Measurements from ENCODE around the gene ARHGAP40. TPM values are rescaled to one million over a fixed set of nuclear protein-coding genes. Genes with fewer than 3 reads are reported as not detected.

ARHGAP40 gene
- total and polyA plus RNA-seq, 2 of the 13 experiments (the other 11 are each of a cell fraction or from before 2014, with no cell fraction given) = 0.75 to 2.1 TPM

GRCh38 chr20:38601216-38602184 is at the start of gene ARHGAP40 (continued):
- TF ChIP-seq ZNF646 (CRISPR knock-in tag; IDR thresholded peaks at IDR 0.05) = no peak
- no peak for TF ChIP-seq MIER3 (CRISPR knock-in tag; IDR thresholded peaks at IDR 0.05; ENCODE audit: borderline replicate concordance)
- TF ChIP-seq KIAA2018 (CRISPR knock-in tag; IDR thresholded peaks at IDR 0.05; ENCODE audit: borderline replicate concordance) = no peak
- TF ChIP-seq LRRFIP1 (CRISPR knock-in tag; conservative IDR thresholded peaks at IDR 0.05) = no peak
- TF ChIP-seq PHF21A (CRISPR knock-in tag; IDR thresholded peaks at IDR 0.05) = 0 out of 2 replicates have a peak, but pooled peaks have one; percentile 36
- TF ChIP-seq ZFP82 (CRISPR knock-in tag; IDR thresholded peaks at IDR 0.05; ENCODE audit: borderline replicate concordance) = no peak
- no peak for TF ChIP-seq NR2F2 (IDR thresholded peaks at IDR 0.05; ENCODE audit: borderline replicate concordance, low read depth)
- no peak for TF ChIP-seq JDP2 (CRISPR knock-in tag; IDR thresholded peaks at IDR 0.05; ENCODE audit: borderline replicate concordance)
- no peak for TF ChIP-seq ZNF546 (CRISPR knock-in tag; conservative IDR thresholded peaks at IDR 0.05)
- TF ChIP-seq KMT2A (CRISPR knock-in tag; IDR thresholded peaks at IDR 0.05) = no peak
